Measurements from ENCODE around the gene TMBIM1.
A peak's percentile ranks its signal among the peaks of the same experiment; 100 is the strongest.

The TMBIM1 gene

GRCh38 chr2:218331745-218332144, 39.4 kb upstream of the TMBIM1 start:
- Histone ChIP-seq H3F3A (ENCODE audit: control insufficient read depth, insufficient read depth) (peaks cover 16% of the 10 kb centered on the region), H3K4me1 (ENCODE audit: control insufficient read depth, low read length) (peaks cover 65% of the 10 kb centered on the region), H3K4me3 (ENCODE audit: low read length) (no peak overlapping the region), H3K27me3 (ENCODE audit: control insufficient read depth, low read length) (no peaks in the 10 kb centered on the region), H3K4me2 (ENCODE audit: low read length) (no peak overlapping the region), H4K20me1 (ENCODE audit: control insufficient read depth, insufficient read depth, low read depth, low read length) (no peaks in the 10 kb centered on the region), H3K9me2 (replicated peaks; ENCODE audit: control insufficient read depth, low read length) (no peaks in the 10 kb centered on the region), H3K79me2 (ENCODE audit: control insufficient read depth, low read length) (no peaks in the 10 kb centered on the region), H3K27ac (ENCODE audit: low read depth, low read length) (no peak overlapping the region), H3K9me3 (ENCODE audit: control insufficient read depth, insufficient read depth, low read length) (no peaks in the 10 kb centered on the region), H3K36me3 (ENCODE audit: control insufficient read depth, low read length) (no peaks in the 10 kb centered on the region)
- TF ChIP-seq EZH2phosphoT487 (IDR thresholded peaks at IDR 0.05; ENCODE audit: borderline replicate concordance, low read length) (no peak), CTCF (IDR thresholded peaks at IDR 0.05; ENCODE audit: low read depth, low read length, poor library complexity, severe bottlenecking) (no peak)

- H3K79me2 ChIP-seq (ENCODE audit: control insufficient read depth, low read length), result no peaks in the 10 kb centered on the region
- no peaks in the 10 kb centered on the region for H4K20me1 ChIP-seq (ENCODE audit: control insufficient read depth, insufficient read depth, low read depth, low read length)
- H3K27me3 ChIP-seq (ENCODE audit: control insufficient read depth, low read length), result no peaks in the 10 kb centered on the region
- H3K4me3 ChIP-seq (ENCODE audit: low read length), result 0 out of 2 replicates have a peak overlapping the region, but pooled peaks have one; percentile 9
- no peaks in the 10 kb centered on the region for H3K36me3 ChIP-seq (ENCODE audit: control insufficient read depth, low read length)
- no peak overlapping the region for H3K27ac ChIP-seq (ENCODE audit: low read depth, low read length)
- TF ChIP-seq CTCF (IDR thresholded peaks at IDR 0.05; ENCODE audit: low read depth, low read length, poor library complexity, severe bottlenecking), result no peak
- no peak for TF ChIP-seq EZH2phosphoT487 (IDR thresholded peaks at IDR 0.05; ENCODE audit: borderline replicate concordance, low read length)
- peak overlapping the region; percentile 34 for H3K4me2 ChIP-seq (ENCODE audit: low read length)
- no peaks in the 10 kb centered on the region for H3K9me2 ChIP-seq (replicated peaks; ENCODE audit: control insufficient read depth, low read length)
- no peaks in the 10 kb centered on the region for H3K9me3 ChIP-seq (ENCODE audit: control insufficient read depth, insufficient read depth, low read length)
- peaks cover 16% of the 10 kb centered on the region for H3F3A ChIP-seq (ENCODE audit: control insufficient read depth, insufficient read depth)
- H3K4me1 ChIP-seq (ENCODE audit: control insufficient read depth, low read length), result peaks cover 56% of the 10 kb centered on the region
Measured at GRCh38 chr2:218329826-218330593, 37.7 kb upstream of the TMBIM1 start.

- TF ChIP-seq CTCF (IDR thresholded peaks at IDR 0.05; ENCODE audit: low read depth, low read length, poor library complexity, severe bottlenecking) (no peak), EZH2phosphoT487 (IDR thresholded peaks at IDR 0.05; ENCODE audit: borderline replicate concordance, low read length) (no peak)
Measured at GRCh38 chr2:218329027-218329825, 36.9 kb upstream of the TMBIM1 start.

More at GRCh38 chr2:218329027-218329825, 36.9 kb upstream of the TMBIM1 start:
- Histone ChIP-seq H3K36me3 (ENCODE audit: control insufficient read depth, low read length) (no peaks in the 10 kb centered on the region), H3K9me3 (ENCODE audit: control insufficient read depth, insufficient read depth, low read length) (no peaks in the 10 kb centered on the region), H3K4me1 (ENCODE audit: control insufficient read depth, low read length) (peaks cover 49% of the 10 kb centered on the region), H3K27me3 (ENCODE audit: control insufficient read depth, low read length) (peaks cover 2% of the 10 kb centered on the region; the same call in 1 of the 2 replicates), H3K9me2 (replicated peaks; ENCODE audit: control insufficient read depth, low read length) (no peaks in the 10 kb centered on the region), H3K27ac (ENCODE audit: low read depth, low read length) (no peak overlapping the region), H3K4me2 (ENCODE audit: low read length) (no peak overlapping the region), H3K79me2 (ENCODE audit: control insufficient read depth, low read length) (no peaks in the 10 kb centered on the region), H3F3A (ENCODE audit: control insufficient read depth, insufficient read depth) (peaks cover 14% of the 10 kb centered on the region), H3K4me3 (ENCODE audit: low read length) (no peak overlapping the region), H4K20me1 (ENCODE audit: control insufficient read depth, insufficient read depth, low read depth, low read length) (no peaks in the 10 kb centered on the region)
